Adipocyte (in vitro differentiated cells): ENCODE measurements around the gene TEAD1.

Experiments used
- DNase-seq: peaks from one replicate; pipeline ENCODE4 v3.0.0-alpha.2; 2015; ENCODE audit warnings: low read depth
- H3K27me3 ChIP-seq: replicated peaks from 2 replicates; pipeline ENCODE4 v1.7.0; 2013; ENCODE audit warnings: mild to moderate bottlenecking, low read length, moderate library complexity; ENCODE audit not compliant: control insufficient read depth, insufficient read depth
- H3K36me3 ChIP-seq: 2 replicates; pipeline ENCODE4 v1.7.0; 2013; ENCODE audit warnings: low read length, mild to moderate bottlenecking, moderate library complexity; ENCODE audit not compliant: control insufficient read depth, insufficient read depth, severe bottlenecking
- H3K4me1 ChIP-seq: 2 replicates; pipeline ENCODE4 v1.7.0; 2013; ENCODE audit warnings: mild to moderate bottlenecking, low read length, moderate library complexity; ENCODE audit not compliant: control insufficient read depth, insufficient read depth
- H3K4me3 ChIP-seq: 2 replicates; pipeline ENCODE4 v1.7.0; 2013; ENCODE audit warnings: mild to moderate bottlenecking, low read length, moderate library complexity
- H3K9ac ChIP-seq: 2 replicates; pipeline ENCODE4 v1.7.0; 2013; ENCODE audit warnings: mild to moderate bottlenecking, low read length, moderate library complexity
- H3K9me3 ChIP-seq: 2 replicates; pipeline ENCODE4 v1.7.0; 2013; ENCODE audit warnings: mild to moderate bottlenecking, low read length, moderate library complexity; ENCODE audit not compliant: control insufficient read depth

TEAD1 gene

DNA sequence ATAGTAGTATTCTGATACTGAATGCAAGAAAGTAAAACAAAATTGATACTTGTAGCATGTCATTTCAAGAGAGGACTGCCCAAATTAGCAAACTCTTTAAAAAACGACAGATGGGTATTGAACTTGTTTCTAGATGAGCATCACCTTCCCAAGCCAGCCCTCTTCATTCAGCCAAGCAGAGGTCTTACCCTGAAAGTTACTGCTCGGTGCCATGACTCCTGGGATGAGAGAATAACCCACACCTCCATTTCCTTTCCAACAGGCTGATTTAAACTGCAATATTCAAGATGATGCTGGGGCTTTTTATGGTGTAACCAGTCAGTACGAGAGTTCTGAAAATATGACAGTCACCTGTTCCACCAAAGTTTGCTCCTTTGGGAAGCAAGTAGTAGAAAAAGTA, 250.4 kb downstream of the TEAD1 start:
- Histone ChIP-seq H3K4me3 (no peak overlapping the region), H3K9ac (no peak overlapping the region), H3K27me3 (no peaks in the 10 kb centered on the region), H3K36me3 (peaks cover 34% of the 10 kb centered on the region), H3K9me3 (no peaks in the 10 kb centered on the region), H3K4me1 (no peaks in the 10 kb centered on the region)
- no peak for DNase-seq

DNA sequence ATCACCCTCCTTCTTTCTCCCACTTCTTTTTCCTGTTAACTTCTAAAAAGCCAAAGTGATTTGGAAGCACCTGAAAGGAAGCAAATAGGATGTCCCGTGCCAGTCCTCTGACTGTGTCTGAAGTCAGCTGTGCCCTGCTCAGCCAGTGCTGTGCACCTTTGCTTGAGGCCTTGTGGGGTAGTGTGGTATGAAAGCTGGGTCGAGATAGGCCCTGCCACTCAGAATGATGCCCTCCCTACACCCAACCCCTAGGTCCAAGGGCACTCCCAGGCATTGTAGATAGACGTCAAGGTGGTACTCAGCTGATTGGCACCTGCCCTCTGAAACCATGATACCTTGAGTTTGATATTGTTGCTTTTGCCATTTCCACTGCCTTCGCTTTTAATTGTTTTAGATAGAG, 251.3 kb downstream of the TEAD1 start:
- Histone ChIP-seq H3K36me3 (peaks cover 40% of the 10 kb centered on the region), H3K9me3 (no peaks in the 10 kb centered on the region), H3K4me1 (no peaks in the 10 kb centered on the region), H3K4me3 (no peak overlapping the region), H3K9ac (no peak overlapping the region), H3K27me3 (no peaks in the 10 kb centered on the region)
- DNase-seq: no peak

- H3K36me3 ChIP-seq: peaks cover 57% of the 10 kb centered on the region
Observed at GRCh38 chr11:12927221-12927620, 253.0 kb downstream of the TEAD1 start.

DNA sequence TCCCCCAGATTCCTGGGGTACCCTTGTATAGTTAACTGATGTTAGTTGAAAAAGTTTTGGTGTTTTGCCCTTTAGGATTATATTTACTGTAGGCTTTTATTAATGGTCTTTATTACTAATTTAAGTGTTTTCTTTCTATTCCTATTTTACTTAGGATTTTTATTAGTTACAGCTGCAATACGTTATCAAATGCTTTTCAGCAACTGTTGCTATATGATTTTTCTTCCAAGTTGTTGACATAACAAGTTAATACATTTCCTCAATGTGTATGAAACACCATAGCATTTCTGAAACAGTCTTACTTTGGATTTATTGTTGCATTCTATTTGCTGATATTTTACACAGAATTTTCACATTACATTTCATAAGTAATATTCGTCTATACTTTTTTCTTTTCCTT, 253.7 kb downstream of the TEAD1 start:
- H3K27me3 ChIP-seq: no peaks in the 10 kb centered on the region
- no peak for DNase-seq
- H3K9me3 ChIP-seq: no peaks in the 10 kb centered on the region
- H3K36me3 ChIP-seq: peaks cover 64% of the 10 kb centered on the region
- no peak overlapping the region for H3K9ac ChIP-seq
- H3K4me1 ChIP-seq: no peaks in the 10 kb centered on the region
- H3K4me3 ChIP-seq: no peak overlapping the region

More at GRCh38 chr11:12927221-12927620, 253.0 kb downstream of the TEAD1 start:
- Histone ChIP-seq H3K4me3 (no peak overlapping the region), H3K9ac (no peak overlapping the region), H3K4me1 (no peaks in the 10 kb centered on the region), H3K9me3 (no peaks in the 10 kb centered on the region), H3K27me3 (no peaks in the 10 kb centered on the region)
- DNase-seq: no peak

DNA sequence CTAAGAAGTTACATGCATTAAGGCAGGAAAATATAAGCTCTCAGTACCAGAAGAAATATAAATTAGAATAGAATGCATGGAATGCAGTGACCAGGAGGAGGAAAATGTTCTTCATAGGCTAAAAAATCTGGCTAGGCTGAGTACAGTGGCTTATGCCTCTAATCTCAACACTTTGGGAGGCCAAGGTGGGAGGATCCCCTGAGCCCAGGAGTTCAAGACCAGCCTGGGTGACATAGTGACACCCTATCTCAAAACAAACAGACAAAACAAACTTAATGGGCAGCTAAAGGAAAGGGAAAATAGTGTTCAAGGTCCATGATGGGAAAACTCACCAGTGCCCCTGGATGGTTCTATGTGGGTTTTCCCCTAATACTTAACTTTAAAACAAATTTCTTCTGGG, 256.6 kb downstream of the TEAD1 start:
- Histone ChIP-seq H3K4me3 (no peak overlapping the region), H3K27me3 (no peaks in the 10 kb centered on the region), H3K4me1 (no peaks in the 10 kb centered on the region), H3K36me3 (peaks cover 59% of the 10 kb centered on the region), H3K9ac (no peak overlapping the region), H3K9me3 (no peaks in the 10 kb centered on the region)
- peak; percentile 21 for DNase-seq

DNA sequence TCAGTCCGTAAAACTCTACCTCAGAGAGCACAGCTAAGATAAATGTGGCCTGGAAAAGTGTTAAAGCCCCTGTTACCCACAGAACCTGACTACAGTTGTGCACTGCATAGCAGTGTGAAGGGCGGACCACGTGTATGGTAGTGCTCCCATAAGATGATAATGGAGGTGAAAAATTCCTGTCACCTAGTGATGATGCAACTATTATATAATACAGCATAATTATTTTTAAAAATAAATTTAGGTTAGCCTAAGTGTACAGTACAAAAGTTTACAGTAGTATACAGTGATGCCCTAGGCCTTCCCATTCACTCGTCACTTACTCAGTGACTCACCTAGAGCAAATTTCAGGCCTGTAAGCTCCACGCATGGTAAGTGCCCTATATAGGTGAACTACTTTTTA, 258.3 kb downstream of the TEAD1 start:
- Histone ChIP-seq H3K9ac (no peak overlapping the region), H3K4me3 (no peak overlapping the region), H3K4me1 (no peaks in the 10 kb centered on the region), H3K9me3 (no peaks in the 10 kb centered on the region), H3K36me3 (peaks cover 58% of the 10 kb centered on the region), H3K27me3 (no peaks in the 10 kb centered on the region)
- DNase-seq: no peak

DNA sequence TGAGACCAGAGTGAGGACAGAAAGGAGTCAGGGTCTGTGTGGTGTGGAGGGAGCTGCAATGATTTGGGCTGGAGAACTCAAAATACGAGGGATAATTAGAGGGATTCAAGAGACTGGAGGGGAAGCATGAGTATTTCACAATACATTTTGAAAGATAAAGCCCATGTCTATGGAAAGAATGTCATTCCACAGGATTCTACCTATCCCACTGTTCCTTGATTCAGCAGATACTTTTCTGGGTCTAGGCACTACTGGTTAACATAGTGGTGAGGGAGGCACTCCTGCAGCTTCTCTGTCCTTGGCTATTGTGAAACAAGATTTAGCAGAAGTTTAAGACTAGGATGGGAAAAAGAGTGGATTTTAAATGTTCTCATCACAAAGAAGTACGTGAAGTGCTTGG, 262.0 kb downstream of the TEAD1 start:
- Histone ChIP-seq H3K27me3 (no peaks in the 10 kb centered on the region), H3K9me3 (no peaks in the 10 kb centered on the region), H3K36me3 (peaks cover 82% of the 10 kb centered on the region), H3K4me3 (no peak overlapping the region), H3K4me1 (no peaks in the 10 kb centered on the region), H3K9ac (no peak overlapping the region)
- DNase-seq: no peak

GRCh38 chr11:12938590-12939247, 264.5 kb downstream of the TEAD1 start:
- H3K4me1 ChIP-seq: no peaks in the 10 kb centered on the region
- H3K4me3 ChIP-seq: no peak overlapping the region
- no peaks in the 10 kb centered on the region for H3K9me3 ChIP-seq
- no peaks in the 10 kb centered on the region for H3K27me3 ChIP-seq
- peak; percentile 80 for DNase-seq
- H3K9ac ChIP-seq: no peak overlapping the region
- H3K36me3 ChIP-seq: peaks cover 81% of the 10 kb centered on the region

- Histone ChIP-seq H3K4me1 (no peaks in the 10 kb centered on the region), H3K4me3 (no peak overlapping the region), H3K9ac (no peak overlapping the region), H3K36me3 (peaks cover 71% of the 10 kb centered on the region), H3K27me3 (no peaks in the 10 kb centered on the region), H3K9me3 (no peaks in the 10 kb centered on the region)
- DNase-seq: no peak
Observed at GRCh38 chr11:12941671-12942070, 267.4 kb downstream of the TEAD1 start.

- H3K9ac ChIP-seq: no peak overlapping the region
Observed at GRCh38 chr11:12942157-12942556, 267.9 kb downstream of the TEAD1 start.

DNA sequence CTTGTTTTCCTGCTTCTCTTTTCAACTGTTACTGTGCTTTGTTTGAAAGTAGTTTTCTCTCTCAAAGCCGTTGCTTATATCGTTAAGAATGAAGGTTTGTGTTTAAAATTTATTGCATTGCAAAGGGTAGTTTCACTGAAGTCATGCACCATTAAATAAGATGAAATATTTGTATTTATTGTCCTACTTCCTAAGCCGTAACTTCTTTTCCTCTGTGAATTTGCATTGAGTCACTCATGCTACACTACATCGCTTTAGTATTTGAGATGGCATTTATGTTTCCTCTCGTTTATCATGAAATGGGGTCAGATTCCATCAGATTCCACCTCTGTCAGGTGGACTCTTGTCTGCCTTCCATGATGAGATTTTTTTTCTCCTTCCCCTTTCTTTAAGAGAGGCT, 269.1 kb downstream of the TEAD1 start:
- H3K9ac ChIP-seq: no peak overlapping the region
- H3K4me1 ChIP-seq: no peaks in the 10 kb centered on the region
- no peaks in the 10 kb centered on the region for H3K27me3 ChIP-seq
- DNase-seq: no peak
- H3K4me3 ChIP-seq: no peak overlapping the region
- peaks cover 55% of the 10 kb centered on the region for H3K36me3 ChIP-seq
- no peaks in the 10 kb centered on the region for H3K9me3 ChIP-seq

More at GRCh38 chr11:12942157-12942556, 267.9 kb downstream of the TEAD1 start:
- Histone ChIP-seq H3K27me3 (no peaks in the 10 kb centered on the region), H3K9me3 (no peaks in the 10 kb centered on the region), H3K4me1 (no peaks in the 10 kb centered on the region), H3K36me3 (peaks cover 66% of the 10 kb centered on the region), H3K4me3 (no peak overlapping the region)
- DNase-seq: no peak

- DNase-seq: no peak
- Histone ChIP-seq H3K9ac (no peak overlapping the region), H3K4me3 (no peak overlapping the region), H3K4me1 (no peaks in the 10 kb centered on the region), H3K36me3 (peaks cover 39% of the 10 kb centered on the region), H3K27me3 (no peaks in the 10 kb centered on the region), H3K9me3 (no peaks in the 10 kb centered on the region)
Observed at GRCh38 chr11:12944889-12945288, 270.7 kb downstream of the TEAD1 start.
